SK-N-MC (cell line): Measurements from ENCODE around the gene FOSL2.

Source experiments
- EZH2 ChIP-seq: fragments of 200-600 bp; sonication (generic); IDR thresholded peaks from one replicate; pipeline ENCODE4 v1.6.1; 2017; ENCODE audit warnings: antibody characterized with exemption
- POLR2AphosphoS5 ChIP-seq: IDR thresholded peaks from 2 replicates; pipeline ENCODE4 v1.6.1; 2012; ENCODE audit warnings: mild to moderate bottlenecking, low read depth, low read length, borderline replicate concordance

GRCh38 chr2:28360718-28361293, 31.9 kb upstream of the FOSL2 start:
- TF ChIP-seq EZH2 (no peak), POLR2AphosphoS5 (no peak)
